Activated CD4-positive, CD25-positive, alpha-beta regulatory T cell treated with anti-CD3 and anti-CD28 coated beads, Interleukin-2, amount 50 U/mL, for 72 hours (primary cell): ENCODE measurements around the gene PRRX2.
"Not testable (repeated sequence)": the region's sequence is repeated elsewhere in the genome, so short reads cannot be mapped to it uniquely, and the experiment has no call there.

ENCODE experiments used
- DNase-seq: peaks from one replicate; pipeline ENCODE4 v3.0.0; 2021

Gene PRRX2

GRCh38 chr9:129762370-129762984 lies 97.0 kb downstream of the PRRX2 start:
- not testable (repeated sequence) for DNase-seq

GRCh38 chr9:129762985-129763926 lies 97.8 kb downstream of the PRRX2 start:
- DNase-seq: no peak

GRCh38 chr9:129765764-129766317 lies 100.4 kb downstream of the PRRX2 start:
- no peak for DNase-seq

- DNase-seq: no peak
Measured at GRCh38 chr9:129768486-129768885, 103.0 kb downstream of the PRRX2 start.

GRCh38 chr9:129769669-129770068 lies 104.2 kb downstream of the PRRX2 start:
- DNase-seq: no peak

GRCh38 chr9:129770741-129771140 lies 105.3 kb downstream of the PRRX2 start:
- no peak for DNase-seq
